Measurements from ENCODE around the gene NATD1.

DNA sequence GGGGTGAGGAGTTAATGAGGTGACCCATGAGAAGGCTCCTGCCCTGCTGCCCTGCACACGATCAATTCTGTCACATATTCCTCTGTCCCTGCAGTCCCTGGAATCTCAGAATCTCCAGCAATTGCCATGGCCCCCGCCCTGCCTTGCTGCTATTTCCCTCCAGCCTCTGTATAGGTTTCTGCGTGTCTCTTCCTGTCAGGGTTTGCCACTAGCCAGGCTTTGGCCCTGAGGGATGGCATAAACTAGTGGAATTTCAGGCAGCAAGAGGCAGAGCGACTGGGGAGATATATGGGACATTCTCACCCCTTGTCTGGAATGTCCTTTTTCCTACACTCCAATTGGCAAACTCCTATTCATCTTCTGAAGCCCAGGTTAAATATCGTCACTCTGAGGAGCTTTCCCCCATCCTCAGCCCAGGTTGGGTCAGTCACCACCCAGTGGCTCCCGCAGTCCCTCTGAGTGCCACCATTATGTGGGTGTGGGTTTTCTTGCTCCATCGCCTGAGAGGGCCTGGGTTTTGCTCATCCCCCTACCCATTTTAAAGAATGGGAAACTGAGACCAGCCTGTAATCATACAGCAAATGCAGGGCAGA, 15.5 kb upstream of the NATD1 start:
- no peak for TF ChIP-seq EZH2 (IDR thresholded peaks at IDR 0.05; ENCODE audit: borderline replicate concordance, low read depth, low read length, poor library complexity, severe bottlenecking)
- TF ChIP-seq, protein P1, sequence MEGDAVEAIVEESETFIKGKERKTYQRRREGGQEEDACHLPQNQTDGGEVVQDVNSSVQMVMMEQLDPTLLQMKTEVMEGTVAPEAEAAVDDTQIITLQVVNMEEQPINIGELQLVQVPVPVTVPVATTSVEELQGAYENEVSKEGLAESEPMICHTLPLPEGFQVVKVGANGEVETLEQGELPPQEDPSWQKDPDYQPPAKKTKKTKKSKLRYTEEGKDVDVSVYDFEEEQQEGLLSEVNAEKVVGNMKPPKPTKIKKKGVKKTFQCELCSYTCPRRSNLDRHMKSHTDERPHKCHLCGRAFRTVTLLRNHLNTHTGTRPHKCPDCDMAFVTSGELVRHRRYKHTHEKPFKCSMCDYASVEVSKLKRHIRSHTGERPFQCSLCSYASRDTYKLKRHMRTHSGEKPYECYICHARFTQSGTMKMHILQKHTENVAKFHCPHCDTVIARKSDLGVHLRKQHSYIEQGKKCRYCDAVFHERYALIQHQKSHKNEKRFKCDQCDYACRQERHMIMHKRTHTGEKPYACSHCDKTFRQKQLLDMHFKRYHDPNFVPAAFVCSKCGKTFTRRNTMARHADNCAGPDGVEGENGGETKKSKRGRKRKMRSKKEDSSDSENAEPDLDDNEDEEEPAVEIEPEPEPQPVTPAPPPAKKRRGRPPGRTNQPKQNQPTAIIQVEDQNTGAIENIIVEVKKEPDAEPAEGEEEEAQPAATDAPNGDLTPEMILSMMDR (conservative IDR thresholded peaks at IDR 0.05; ENCODE audit: low read depth, low read length), result no peak
